Gastroesophageal sphincter (tissue), 3 donors: ENCODE data around the gene SND1.

ENCODE experiments used
- CTCF ChIP-seq, 4 experiments: fragments of 200-600 bp in 2 of 4; fragments of 450-650 bp in 2 of 4; sonication (generic) in 1 of 4; IDR thresholded peaks; one replicate each; pipeline ENCODE4 v1.5.1; 2017 to 2019; ENCODE audit warnings: antibody characterized with exemption in 4 of 4, mild to moderate bottlenecking in 2 of 4, moderate library complexity in 2 of 4
- EP300 ChIP-seq: sonication (generic); formaldehyde crosslinking; IDR thresholded peaks from one replicate; pipeline ENCODE4 v1.6.1; 2017; ENCODE audit warnings: antibody characterized with exemption, mild to moderate bottlenecking
- POLR2AphosphoS5 ChIP-seq: sonication (generic); formaldehyde crosslinking; IDR thresholded peaks from one replicate; pipeline ENCODE4 v1.6.1; 2017; ENCODE audit warnings: antibody characterized with exemption

DNA sequence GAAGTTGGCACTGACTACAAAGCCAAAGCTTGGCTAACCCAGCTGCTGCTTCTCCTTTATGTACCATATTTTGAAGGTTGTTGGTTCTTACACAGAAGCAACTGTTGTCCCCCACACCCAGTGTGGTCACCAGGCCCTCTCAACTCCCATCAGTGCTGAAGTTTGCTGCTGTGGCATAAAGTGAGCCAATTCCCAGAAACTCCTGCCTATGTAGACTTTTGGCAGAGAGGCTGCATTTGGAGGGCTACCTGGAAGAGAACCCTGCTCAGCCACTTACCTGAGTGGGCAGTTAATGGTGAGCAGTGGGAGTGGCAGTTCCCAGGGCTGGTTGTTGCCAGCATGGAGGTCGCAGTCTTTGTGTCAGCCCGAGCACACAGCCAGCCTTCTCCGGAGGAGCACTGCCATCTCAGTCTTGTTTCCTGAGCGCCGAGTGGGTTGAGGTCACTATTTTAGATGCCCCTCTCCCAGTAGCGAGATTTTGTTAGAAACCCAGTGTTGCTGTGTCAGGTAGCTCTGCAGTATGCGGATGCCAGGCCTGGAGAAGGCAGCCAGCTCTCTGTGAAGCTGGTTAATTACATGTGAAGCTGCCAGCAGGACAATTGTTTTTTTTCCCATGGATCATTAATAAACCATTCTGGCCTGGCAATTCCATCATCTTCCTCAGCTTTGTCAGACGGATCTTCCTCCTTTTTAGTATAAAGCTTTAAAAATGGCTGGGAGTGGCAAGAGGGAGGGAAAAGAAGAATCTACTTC is 354.7 kb downstream of the SND1 start:
- no peak for TF ChIP-seq CTCF (IDR thresholded peaks at IDR 0.05)
- no peak for TF ChIP-seq EP300
- TF ChIP-seq POLR2AphosphoS5, result no peak
